Gastrocnemius medialis (tissue), 4 donors: ENCODE results near the gene CCDC188. TPM values are rescaled to one million over a fixed set of nuclear protein-coding genes. Genes with fewer than 3 reads are reported as not detected.

Source experiments
- ATAC-seq, 2 donors: fragments of 150-250 bp; one replicate each; pipeline ENCODE4 v1.9.1; 2016
- DNase-seq, 2 donors: peaks; one replicate each; pipeline ENCODE4 v3.0.0-alpha.2; 2019
- H3K27ac ChIP-seq, 4 donors: fragments of 200-600 bp; sonication (generic); 1 replicate in 1 of 4; 2 replicates in 3 of 4; pipeline ENCODE4 v1.5.1; 2016 to 2018; ENCODE audit warnings: mild to moderate bottlenecking in 2 of 4, moderate library complexity in 1 of 4
- H3K27me3 ChIP-seq, 3 donors: fragments of 200-600 bp; sonication (generic) in 2 of 3; 1 replicate in 1 of 3; 2 replicates in 2 of 3; pipeline versions ENCODE4 v1.5.1 to v1.6.0; 2016 to 2019; ENCODE audit warnings: mild to moderate bottlenecking in 1 of 3, moderate library complexity in 1 of 3
- H3K36me3 ChIP-seq, 2 donors: fragments of 200-600 bp; sonication (generic) in 1 of 2; one replicate each; pipeline ENCODE4 v1.5.1; 2017 to 2018
- H3K4me1 ChIP-seq, 2 donors: fragments of 200-600 bp; sonication (generic) in 1 of 2; one replicate each; pipeline ENCODE4 v1.5.1; 2016 to 2017; ENCODE audit warnings: mild to moderate bottlenecking in 2 of 2
- H3K4me3 ChIP-seq, 4 donors: fragments of 200-600 bp; sonication (generic) in 3 of 4; 1 replicate in 1 of 4; 2 replicates in 3 of 4; pipeline ENCODE4 v1.5.1; 2016 to 2019; ENCODE audit warnings: mild to moderate bottlenecking in 2 of 4
- H3K9me3 ChIP-seq, 3 donors: fragments of 200-600 bp; sonication (generic) in 2 of 3; 1 replicate in 1 of 3; 2 replicates in 2 of 3; pipeline ENCODE4 v1.5.1; 2016 to 2019
- POLR2A ChIP-seq, 2 donors: fragments of 450-650 bp; IDR thresholded peaks; one replicate each; pipeline ENCODE4 v1.6.1; 2017; ENCODE audit warnings: antibody characterized with exemption in 2 of 2, mild to moderate bottlenecking in 2 of 2, moderate library complexity in 2 of 2
- in situ Hi-C, 4 donors: fragments of 200-750 bp; cut with MboI; loops; one replicate each; pipeline versions ENCODE4 v1.15.0 to v1.8.0; 2017; ENCODE audit warnings: low sequenced_read_pairs in 4 of 4
- intact Hi-C: fragments of 100-400 bp; cut with DNase I; formaldehyde crosslinking; loops from one replicate; pipeline ENCODE4 v1.15.1; 2023; ENCODE audit warnings: low total_unique reads
- total RNA-seq, 4 donors: library from RNA; depleted of rRNA; stranded (reverse); fragments of >200 nt; gene quantifications; one replicate each; pipeline versions ENCODE4 v1.1.0 to v1.2.3, GENCODE V29; 2016
- TF ChIP-seq, protein P1 (sequence below), 5 experiments: fragments of 450-650 bp in 3 of 5; fragments of 200-600 bp in 2 of 5; sonication (generic) in 2 of 5; IDR thresholded peaks in 4 of 5; conservative IDR thresholded peaks in 1 of 5; 1 replicate in 4 of 5; 2 replicates in 1 of 5; pipeline ENCODE4 v1.5.1; 2016 to 2019; ENCODE audit warnings: antibody characterized with exemption in 5 of 5, mild to moderate bottlenecking in 3 of 5, moderate library complexity in 3 of 5

Gene CCDC188
- total RNA-seq, 4 donors from 2014 or later = 0.82 to 3.5 TPM; not detected in 2

DNA sequence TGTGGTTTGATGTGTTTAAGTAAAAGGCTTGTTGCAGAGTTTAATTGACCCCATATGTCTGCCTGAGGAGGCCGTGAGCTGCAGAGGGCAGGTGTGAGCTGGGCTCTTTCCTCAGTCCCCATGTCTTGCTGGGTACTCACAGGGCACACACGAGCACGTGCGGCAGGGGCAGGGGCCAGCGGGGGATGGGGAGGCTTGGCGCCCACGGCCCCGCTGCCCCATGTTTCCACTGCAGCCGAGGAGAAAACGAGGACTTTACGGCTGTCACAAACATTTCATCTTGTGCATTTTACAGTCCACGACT lies 24.7 kb upstream of the CCDC188 start:
- ATAC-seq = no peak
- Histone ChIP-seq H3K9me3 (no peaks in the 10 kb centered on the region), H3K4me1 (no peaks in the 10 kb centered on the region), H3K27ac (no peak overlapping the region), H3K27me3 (no peaks in the 10 kb centered on the region), H3K4me3 (no peak overlapping the region), H3K36me3 (no peaks in the 10 kb centered on the region)
- in situ Hi-C loops = no loop called here
- no peak for DNase-seq
- TF ChIP-seq POLR2A (IDR thresholded peaks at IDR 0.05) = no peak
- TF ChIP-seq, protein P1, sequence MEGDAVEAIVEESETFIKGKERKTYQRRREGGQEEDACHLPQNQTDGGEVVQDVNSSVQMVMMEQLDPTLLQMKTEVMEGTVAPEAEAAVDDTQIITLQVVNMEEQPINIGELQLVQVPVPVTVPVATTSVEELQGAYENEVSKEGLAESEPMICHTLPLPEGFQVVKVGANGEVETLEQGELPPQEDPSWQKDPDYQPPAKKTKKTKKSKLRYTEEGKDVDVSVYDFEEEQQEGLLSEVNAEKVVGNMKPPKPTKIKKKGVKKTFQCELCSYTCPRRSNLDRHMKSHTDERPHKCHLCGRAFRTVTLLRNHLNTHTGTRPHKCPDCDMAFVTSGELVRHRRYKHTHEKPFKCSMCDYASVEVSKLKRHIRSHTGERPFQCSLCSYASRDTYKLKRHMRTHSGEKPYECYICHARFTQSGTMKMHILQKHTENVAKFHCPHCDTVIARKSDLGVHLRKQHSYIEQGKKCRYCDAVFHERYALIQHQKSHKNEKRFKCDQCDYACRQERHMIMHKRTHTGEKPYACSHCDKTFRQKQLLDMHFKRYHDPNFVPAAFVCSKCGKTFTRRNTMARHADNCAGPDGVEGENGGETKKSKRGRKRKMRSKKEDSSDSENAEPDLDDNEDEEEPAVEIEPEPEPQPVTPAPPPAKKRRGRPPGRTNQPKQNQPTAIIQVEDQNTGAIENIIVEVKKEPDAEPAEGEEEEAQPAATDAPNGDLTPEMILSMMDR (IDR thresholded peaks at IDR 0.05 in 4 of 5, conservative IDR thresholded peaks at IDR 0.05 in 1 of 5) = no peak
- intact Hi-C loops = loop anchor here (10.0 kb wide), 1 partner anchor 69 kb away; no protein-coding TSS in a partner anchor

DNA sequence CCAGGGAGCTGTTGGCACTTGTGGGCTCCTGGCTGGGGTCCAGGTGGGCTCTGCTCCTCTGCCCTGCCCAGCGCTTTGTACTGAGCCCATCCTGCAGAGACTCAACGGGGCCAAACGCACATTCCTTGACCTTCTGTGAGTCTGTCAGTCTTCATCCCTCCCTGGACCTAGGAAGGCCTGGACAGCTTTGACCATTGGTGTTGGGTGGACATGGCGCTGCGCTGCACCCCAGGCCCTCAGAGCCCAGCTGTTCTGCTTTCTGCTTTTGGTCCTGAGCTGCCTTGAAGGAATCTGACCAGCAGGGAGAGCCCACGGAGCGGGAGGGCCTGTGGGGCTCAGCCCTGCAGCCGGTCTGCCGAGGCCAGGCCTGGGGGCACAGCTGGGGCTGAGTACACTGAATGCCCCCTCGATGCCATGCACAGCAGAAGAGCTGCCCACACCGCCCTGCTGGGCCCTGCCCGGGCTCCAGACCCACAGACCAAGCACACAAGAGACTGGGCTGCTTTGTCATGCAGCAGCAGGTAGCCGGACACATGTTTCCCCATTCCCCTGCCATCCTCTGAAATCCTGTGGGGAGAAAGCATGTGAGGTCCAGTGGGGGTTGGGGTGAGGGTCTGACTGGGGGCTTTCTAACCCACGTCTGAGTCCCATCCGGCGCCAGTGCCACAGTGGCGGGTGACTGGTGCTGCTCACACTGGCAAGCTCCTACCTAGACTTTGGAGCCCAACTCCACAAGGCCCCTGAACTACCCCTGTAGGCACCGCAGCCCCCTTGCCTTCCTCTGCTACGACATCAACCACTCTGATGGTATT lies 24.1 kb upstream of the CCDC188 start:
- intact Hi-C loops (loop anchor here (10.0 kb wide), 1 partner anchor 70 kb away; no protein-coding TSS in a partner anchor), in situ Hi-C loops (no loop called here)
- Histone ChIP-seq H3K36me3 (no peaks in the 10 kb centered on the region), H3K4me3 (no peak overlapping the region), H3K27me3 (no peaks in the 10 kb centered on the region), H3K4me1 (no peaks in the 10 kb centered on the region), H3K27ac (no peak overlapping the region), H3K9me3 (no peaks in the 10 kb centered on the region)
- ATAC-seq (no peak), DNase-seq (no peak)
- TF ChIP-seq, protein P1 (IDR thresholded peaks at IDR 0.05 in 4 of 5, conservative IDR thresholded peaks at IDR 0.05 in 1 of 5) = no peak
- no peak for TF ChIP-seq POLR2A (IDR thresholded peaks at IDR 0.05)

DNA sequence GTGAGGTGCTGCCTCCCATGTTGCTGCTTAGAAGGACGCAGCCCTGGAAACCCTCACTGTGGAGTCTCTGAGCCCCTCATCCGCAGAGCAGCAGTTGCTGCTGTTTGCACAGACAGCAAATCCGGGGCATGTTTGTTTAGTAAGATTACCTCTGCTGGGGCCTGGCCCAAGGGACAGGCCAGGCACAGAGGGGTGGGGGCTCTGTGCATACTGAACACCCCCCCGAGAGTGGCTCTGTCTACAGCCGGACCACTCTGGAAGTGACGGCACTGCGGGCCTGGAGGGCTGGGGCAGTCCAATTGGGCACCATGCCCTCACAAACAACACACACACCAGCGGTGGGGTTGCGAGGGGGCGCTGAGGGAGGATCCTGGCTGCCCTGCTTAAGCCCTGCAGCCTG lies 22.9 kb upstream of the CCDC188 start:
- ATAC-seq (no peak), DNase-seq (no peak)
- no peaks in the 10 kb centered on the region for H3K4me1 ChIP-seq
- H3K27ac ChIP-seq = no peak overlapping the region
- H3K9me3 ChIP-seq = no peaks in the 10 kb centered on the region
- TF ChIP-seq, protein P1 (IDR thresholded peaks at IDR 0.05 in 4 of 5, conservative IDR thresholded peaks at IDR 0.05 in 1 of 5) = no peak
- no peak for TF ChIP-seq POLR2A (IDR thresholded peaks at IDR 0.05)
- no peak overlapping the region for H3K4me3 ChIP-seq
- intact Hi-C loops = loop anchor here (10.0 kb wide), 1 partner anchor 71 kb away; no protein-coding TSS in a partner anchor
- no peaks in the 10 kb centered on the region for H3K27me3 ChIP-seq
- in situ Hi-C loops = no loop called here
- H3K36me3 ChIP-seq = no peaks in the 10 kb centered on the region

DNA sequence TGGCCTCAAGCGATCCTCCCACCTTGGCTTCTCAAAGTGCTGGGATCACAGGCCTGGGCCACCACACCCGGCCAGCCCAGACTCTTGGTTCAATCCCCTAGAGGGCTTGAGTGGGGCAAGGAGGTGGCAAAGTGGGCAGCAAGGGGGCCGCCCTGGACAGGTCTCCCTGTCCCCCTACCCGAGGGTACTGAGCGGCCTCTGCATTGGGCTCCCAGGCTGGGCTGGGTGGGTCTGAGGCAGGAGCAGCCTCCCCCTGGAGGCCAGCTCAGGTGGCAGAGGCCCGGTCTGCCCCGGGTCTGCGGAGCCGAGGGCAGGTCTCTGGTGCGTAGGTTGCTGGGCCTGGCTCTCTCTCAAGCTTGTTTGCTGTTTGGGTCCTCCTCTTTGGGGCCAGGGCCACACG lies 22.4 kb upstream of the CCDC188 start:
- no peak for ATAC-seq
- Histone ChIP-seq H3K27ac (no peak overlapping the region), H3K9me3 (no peaks in the 10 kb centered on the region), H3K4me3 (no peak overlapping the region), H3K27me3 (no peaks in the 10 kb centered on the region), H3K36me3 (no peaks in the 10 kb centered on the region), H3K4me1 (no peaks in the 10 kb centered on the region)
- intact Hi-C loops (loop anchor here (10.0 kb wide), 1 partner anchor 72 kb away; no protein-coding TSS in a partner anchor), in situ Hi-C loops (no loop called here)
- DNase-seq = no peak
- TF ChIP-seq POLR2A (IDR thresholded peaks at IDR 0.05) = no peak
- TF ChIP-seq, protein P1 (IDR thresholded peaks at IDR 0.05 in 4 of 5, conservative IDR thresholded peaks at IDR 0.05 in 1 of 5) = no peak
